ENCODE measurements around the gene HTR2C.
"Not testable (repeated sequence)": the region's sequence is repeated elsewhere in the genome, so short reads cannot be mapped to it uniquely, and the experiment has no call there.

Gene HTR2C

GRCh38 chrX:114583646-114584374, at the start of gene HTR2C:
HTR2C (plus strand) TSS chrX:114584086; CDS start chrX:114726937, 142,851 bp downstream.
- ATAC-seq = no peak

GRCh38 chrX:114580336-114580735, 3.5 kb upstream of the HTR2C start:
- ATAC-seq = no peak

GRCh38 chrX:114581528-114582263, 2.2 kb upstream of the HTR2C start:
- ATAC-seq = no peak

- no peak for ATAC-seq
Measured at GRCh38 chrX:114582264-114582632, 1.6 kb upstream of the HTR2C start.

GRCh38 chrX:114582698-114583395, 1.0 kb upstream of the HTR2C start:
- ATAC-seq = no peak

GRCh38 chrX:114584375-114584943, 573 bp downstream of the HTR2C start:
- no peak for ATAC-seq

GRCh38 chrX:114584983-114585842, 1.3 kb downstream of the HTR2C start:
- no peak for ATAC-seq

- ATAC-seq = no peak
Measured at GRCh38 chrX:114591121-114591520, 7.2 kb downstream of the HTR2C start.

GRCh38 chrX:114599305-114599704, 15.4 kb downstream of the HTR2C start:
- no peak for ATAC-seq

- ATAC-seq = no peak
Measured at GRCh38 chrX:114599911-114600310, 16.0 kb downstream of the HTR2C start.

GRCh38 chrX:114606619-114607018, 22.7 kb downstream of the HTR2C start:
- ATAC-seq = not testable (repeated sequence)

- ATAC-seq = no peak
Measured at GRCh38 chrX:114611018-114611619, 27.2 kb downstream of the HTR2C start.

GRCh38 chrX:114615765-114616164, 31.9 kb downstream of the HTR2C start:
- ATAC-seq = no peak

- no peak for ATAC-seq
Measured at GRCh38 chrX:114619874-114620273, 36.0 kb downstream of the HTR2C start.

- no peak for ATAC-seq
Measured at GRCh38 chrX:114626323-114626722, 42.4 kb downstream of the HTR2C start.

GRCh38 chrX:114635986-114636385, 52.1 kb downstream of the HTR2C start:
- ATAC-seq = no peak

- ATAC-seq = no peak
Measured at GRCh38 chrX:114650351-114650750, 66.5 kb downstream of the HTR2C start.

- ATAC-seq = no peak
Measured at GRCh38 chrX:114675365-114675764, 91.5 kb downstream of the HTR2C start.

GRCh38 chrX:114700533-114700932, 116.6 kb downstream of the HTR2C start:
- ATAC-seq = not testable (repeated sequence)

- no peak for ATAC-seq
Measured at GRCh38 chrX:114709406-114709805, 125.5 kb downstream of the HTR2C start.

- ATAC-seq = no peak
Measured at GRCh38 chrX:114710571-114710970, 126.7 kb downstream of the HTR2C start.

- ATAC-seq = no peak
Measured at GRCh38 chrX:114712466-114712865, 128.6 kb downstream of the HTR2C start.

Measured in activated CD4-positive, CD25-positive, alpha-beta regulatory T cell treated with anti-CD3 and anti-CD28 coated beads, Interleukin-2, amount 50 U/mL, for 24 hours (primary cell).